Lower leg skin (tissue), 3 donors: Measurements from ENCODE around the gene KLHL35.

Experiments
- POLR2A ChIP-seq, 2 donors: fragments of 450-650 bp; IDR thresholded peaks; one replicate each; pipeline ENCODE4 v1.6.1; 2016 to 2017; ENCODE audit warnings: antibody characterized with exemption in 2 of 2, mild to moderate bottlenecking in 1 of 2, moderate library complexity in 1 of 2
- TF ChIP-seq, protein P1 (sequence below), 3 donors: fragments of 450-650 bp; IDR thresholded peaks; one replicate each; pipeline ENCODE4 v1.5.1; 2016; ENCODE audit warnings: antibody characterized with exemption in 3 of 3, mild to moderate bottlenecking in 3 of 3, moderate library complexity in 2 of 3

DNA sequence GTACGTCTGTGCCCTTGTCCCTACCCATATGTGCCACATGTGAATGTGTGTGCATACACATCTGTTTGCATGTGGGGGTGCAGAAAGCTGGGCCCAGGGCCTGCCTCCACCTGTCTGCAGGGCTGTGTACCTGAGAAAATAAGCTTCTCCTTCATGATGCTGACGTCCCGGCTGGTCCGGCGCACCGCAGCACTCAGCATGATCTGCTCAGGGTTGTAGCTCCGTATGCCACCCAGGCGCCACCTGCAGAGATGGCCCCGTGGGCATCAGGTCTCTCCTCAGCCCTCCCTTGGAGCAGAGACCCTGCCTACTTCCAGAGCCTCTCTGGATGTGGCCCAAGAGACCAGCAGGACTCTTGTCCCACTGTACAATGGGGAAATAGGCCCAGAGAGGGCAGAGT is 3.8 kb upstream of the KLHL35 start:
- TF ChIP-seq, protein P1, sequence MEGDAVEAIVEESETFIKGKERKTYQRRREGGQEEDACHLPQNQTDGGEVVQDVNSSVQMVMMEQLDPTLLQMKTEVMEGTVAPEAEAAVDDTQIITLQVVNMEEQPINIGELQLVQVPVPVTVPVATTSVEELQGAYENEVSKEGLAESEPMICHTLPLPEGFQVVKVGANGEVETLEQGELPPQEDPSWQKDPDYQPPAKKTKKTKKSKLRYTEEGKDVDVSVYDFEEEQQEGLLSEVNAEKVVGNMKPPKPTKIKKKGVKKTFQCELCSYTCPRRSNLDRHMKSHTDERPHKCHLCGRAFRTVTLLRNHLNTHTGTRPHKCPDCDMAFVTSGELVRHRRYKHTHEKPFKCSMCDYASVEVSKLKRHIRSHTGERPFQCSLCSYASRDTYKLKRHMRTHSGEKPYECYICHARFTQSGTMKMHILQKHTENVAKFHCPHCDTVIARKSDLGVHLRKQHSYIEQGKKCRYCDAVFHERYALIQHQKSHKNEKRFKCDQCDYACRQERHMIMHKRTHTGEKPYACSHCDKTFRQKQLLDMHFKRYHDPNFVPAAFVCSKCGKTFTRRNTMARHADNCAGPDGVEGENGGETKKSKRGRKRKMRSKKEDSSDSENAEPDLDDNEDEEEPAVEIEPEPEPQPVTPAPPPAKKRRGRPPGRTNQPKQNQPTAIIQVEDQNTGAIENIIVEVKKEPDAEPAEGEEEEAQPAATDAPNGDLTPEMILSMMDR (IDR thresholded peaks at IDR 0.05) = no peak
- no peak for TF ChIP-seq POLR2A (IDR thresholded peaks at IDR 0.05)
